ENCODE data around the gene COG6.

DNA sequence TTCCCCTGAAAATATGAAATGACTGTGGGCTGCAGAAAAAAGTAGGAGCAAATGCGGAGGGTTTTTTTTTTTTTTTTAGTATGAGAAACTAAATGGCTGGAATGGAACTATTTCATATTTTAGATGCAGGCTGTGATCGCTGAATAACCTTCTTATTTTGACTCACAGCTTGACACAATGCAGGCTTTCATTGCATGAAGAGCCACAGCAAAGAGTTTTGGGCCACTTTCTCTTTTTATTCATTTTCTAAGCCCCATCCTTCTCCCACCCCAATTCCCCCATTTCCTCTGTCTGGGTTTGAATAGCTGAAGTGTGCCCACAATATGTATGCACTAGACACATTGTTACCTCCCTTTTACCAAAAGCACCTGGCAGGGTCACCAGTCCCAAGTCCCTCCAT lies 125.9 kb downstream of the COG6 start:
- no peak for TF ChIP-seq ZNF282 (IDR thresholded peaks at IDR 0.05; ENCODE audit: partially characterized antibody)
- TF ChIP-seq ZNF7 (CRISPR knock-in tag; IDR thresholded peaks at IDR 0.05), result no peak
- TF ChIP-seq, protein P1, sequence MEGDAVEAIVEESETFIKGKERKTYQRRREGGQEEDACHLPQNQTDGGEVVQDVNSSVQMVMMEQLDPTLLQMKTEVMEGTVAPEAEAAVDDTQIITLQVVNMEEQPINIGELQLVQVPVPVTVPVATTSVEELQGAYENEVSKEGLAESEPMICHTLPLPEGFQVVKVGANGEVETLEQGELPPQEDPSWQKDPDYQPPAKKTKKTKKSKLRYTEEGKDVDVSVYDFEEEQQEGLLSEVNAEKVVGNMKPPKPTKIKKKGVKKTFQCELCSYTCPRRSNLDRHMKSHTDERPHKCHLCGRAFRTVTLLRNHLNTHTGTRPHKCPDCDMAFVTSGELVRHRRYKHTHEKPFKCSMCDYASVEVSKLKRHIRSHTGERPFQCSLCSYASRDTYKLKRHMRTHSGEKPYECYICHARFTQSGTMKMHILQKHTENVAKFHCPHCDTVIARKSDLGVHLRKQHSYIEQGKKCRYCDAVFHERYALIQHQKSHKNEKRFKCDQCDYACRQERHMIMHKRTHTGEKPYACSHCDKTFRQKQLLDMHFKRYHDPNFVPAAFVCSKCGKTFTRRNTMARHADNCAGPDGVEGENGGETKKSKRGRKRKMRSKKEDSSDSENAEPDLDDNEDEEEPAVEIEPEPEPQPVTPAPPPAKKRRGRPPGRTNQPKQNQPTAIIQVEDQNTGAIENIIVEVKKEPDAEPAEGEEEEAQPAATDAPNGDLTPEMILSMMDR (CRISPR knock-in tag; IDR thresholded peaks at IDR 0.05), result no peak
- TF ChIP-seq, protein P2, sequence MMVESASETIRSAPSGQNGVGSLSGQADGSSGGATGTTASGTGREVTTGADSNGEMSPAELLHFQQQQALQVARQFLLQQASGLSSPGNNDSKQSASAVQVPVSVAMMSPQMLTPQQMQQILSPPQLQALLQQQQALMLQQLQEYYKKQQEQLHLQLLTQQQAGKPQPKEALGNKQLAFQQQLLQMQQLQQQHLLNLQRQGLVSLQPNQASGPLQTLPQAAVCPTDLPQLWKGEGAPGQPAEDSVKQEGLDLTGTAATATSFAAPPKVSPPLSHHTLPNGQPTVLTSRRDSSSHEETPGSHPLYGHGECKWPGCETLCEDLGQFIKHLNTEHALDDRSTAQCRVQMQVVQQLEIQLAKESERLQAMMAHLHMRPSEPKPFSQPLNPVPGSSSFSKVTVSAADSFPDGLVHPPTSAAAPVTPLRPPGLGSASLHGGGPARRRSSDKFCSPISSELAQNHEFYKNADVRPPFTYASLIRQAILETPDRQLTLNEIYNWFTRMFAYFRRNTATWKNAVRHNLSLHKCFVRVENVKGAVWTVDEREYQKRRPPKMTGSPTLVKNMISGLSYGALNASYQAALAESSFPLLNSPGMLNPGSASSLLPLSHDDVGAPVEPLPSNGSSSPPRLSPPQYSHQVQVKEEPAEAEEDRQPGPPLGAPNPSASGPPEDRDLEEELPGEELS (CRISPR knock-in tag; IDR thresholded peaks at IDR 0.05), result no peak
- no peak for TF ChIP-seq CBX2 (IDR thresholded peaks at IDR 0.05; ENCODE audit: low read depth, low read length)
- TF ChIP-seq CBX2 (CRISPR knock-in tag; IDR thresholded peaks at IDR 0.05; ENCODE audit: low read depth), result no peak
- TF ChIP-seq GLI4 (CRISPR knock-in tag; IDR thresholded peaks at IDR 0.05; ENCODE audit: borderline replicate concordance), result no peak

All from HepG2 (cell line).